GM18861 (cell line): ENCODE measurements around the gene SQSTM1.

Experiments
- ATAC-seq: cut with Tn5 transposase; IDR thresholded peaks from one replicate; pipeline ENCODE4 v1.9.1; 2021; ENCODE audit not compliant: unreplicated experiment

The SQSTM1 gene

DNA sequence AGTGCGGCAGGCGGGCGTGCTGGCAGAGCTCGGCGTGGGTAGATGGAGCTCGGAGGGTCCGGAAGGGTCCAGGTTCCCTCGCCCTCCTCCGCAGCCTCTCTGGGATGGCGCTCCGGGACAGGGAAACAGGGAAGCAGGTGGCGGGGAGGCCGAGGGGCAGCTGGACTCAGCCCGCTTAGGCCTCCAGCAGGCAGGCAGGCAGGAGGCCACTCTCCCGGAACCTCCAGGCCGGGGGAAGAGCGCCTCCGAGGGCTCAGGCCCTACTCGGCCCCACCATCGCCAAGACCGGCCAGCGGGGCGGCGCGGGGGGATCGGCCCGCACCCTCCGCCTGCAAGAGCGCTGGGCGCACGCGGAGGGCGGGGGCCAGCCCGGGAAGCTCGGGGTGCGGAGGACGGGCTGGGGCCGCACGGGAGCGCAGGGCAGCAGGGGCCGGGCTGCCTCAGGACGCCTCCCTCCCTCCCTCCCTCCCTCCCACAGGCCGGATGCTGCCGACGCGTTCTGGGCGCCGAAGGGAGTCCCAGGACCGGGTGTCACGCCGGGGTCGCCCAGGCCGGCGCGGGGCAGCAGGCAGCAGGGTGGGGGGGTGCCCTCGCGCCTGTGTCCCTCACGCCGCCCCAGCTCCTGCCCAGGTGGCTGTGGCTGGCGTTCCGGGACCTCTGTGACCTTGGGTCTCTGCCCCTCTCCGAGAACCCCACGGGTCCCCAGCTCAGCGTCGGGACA is 15.0 kb upstream of the SQSTM1 start:
- ATAC-seq, result no peak

DNA sequence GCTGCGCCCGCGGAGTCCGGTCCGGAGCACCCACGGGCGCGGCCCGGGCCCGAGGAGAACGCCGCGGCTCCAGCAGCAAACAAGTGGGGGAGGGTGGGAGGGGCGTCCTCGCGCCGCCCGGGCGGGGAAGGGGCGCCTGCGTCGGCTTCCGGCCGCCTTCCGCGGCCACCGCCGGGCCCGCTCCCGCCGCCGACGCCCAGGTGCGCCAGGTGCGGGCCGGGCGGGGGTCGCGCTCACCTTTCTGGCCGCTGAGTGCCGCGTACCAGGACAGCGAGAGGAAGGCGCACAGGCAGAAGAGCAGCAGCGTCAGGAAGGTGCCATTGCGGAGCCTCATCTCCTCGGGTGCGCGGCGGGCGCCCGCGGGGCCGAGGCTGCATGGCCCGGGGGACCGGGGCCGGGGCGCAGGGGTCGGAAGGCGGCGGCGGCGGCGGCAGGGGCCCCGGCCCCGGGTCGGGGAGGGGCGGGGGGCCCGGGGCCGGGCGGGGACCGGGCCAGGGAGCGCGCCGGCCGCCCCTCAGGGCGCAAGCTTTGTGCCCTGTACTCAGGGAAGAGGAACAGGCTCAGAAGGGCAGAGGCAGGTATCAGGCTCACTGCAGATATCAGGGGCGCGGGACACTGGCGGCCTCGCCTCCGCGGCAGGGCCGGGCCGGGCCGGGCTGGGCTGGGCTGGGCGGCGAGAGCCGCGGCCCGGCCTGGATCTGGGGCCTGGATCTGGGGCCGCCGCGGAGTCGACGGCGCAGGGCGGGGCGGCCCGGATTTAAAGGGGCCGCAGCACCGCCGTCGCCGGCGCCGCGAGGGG is 14.3 kb upstream of the SQSTM1 start, which contains the start of gene MGAT4B:
MGAT4B (minus strand) TSS at position 617 of the 799 bp plus-strand sequence; CDS start at position 334, 283 bp downstream.
- ATAC-seq, result no peak

- no peak for ATAC-seq
Observed at GRCh38 chr5:179812135-179812825, 8.4 kb upstream of the SQSTM1 start.

- ATAC-seq, result no peak
Observed at GRCh38 chr5:179812997-179813607, 7.6 kb upstream of the SQSTM1 start.

DNA sequence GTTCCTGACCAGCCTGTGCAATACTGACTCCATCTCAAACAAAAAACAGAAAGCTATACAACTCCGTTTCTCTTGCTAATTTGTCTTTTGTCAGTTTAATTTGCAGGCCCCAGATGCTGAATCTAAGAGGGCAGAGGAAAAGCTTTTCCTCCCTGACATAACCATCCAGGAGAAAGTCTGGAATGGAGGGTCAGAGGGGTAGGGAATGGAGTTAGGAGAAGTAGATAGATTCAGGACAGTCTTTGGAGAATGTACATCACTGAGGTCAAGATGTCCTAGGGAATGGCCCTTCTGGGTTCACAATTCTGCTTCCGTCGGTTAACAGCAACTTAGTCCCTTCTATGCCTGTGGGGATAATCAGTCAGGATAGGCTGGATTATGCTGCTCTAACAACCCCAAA is 6.6 kb upstream of the SQSTM1 start:
- ATAC-seq, result no peak

GRCh38 chr5:179815491-179816249 is 5.0 kb upstream of the SQSTM1 start:
- ATAC-seq, result no peak

DNA sequence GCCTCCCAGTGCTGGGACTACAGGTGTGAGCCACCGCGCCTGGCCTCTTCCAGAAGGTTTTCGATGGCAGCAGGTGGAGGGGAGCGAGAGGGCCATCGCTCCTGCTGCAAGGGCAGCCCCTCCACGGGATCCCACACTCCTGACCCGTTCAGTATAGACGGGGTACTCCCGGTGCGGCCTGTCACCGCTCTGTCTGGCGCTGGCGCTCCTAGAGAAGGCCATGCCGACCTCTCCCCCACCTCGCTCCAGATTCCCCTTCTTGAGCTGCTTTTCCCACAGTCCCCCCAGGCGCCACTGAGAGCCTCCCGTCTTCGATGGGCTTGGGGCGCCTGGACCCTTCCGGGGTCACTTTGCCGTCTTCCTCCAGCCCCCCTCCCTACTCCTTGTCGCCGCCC is 4.3 kb upstream of the SQSTM1 start:
- no peak for ATAC-seq

DNA sequence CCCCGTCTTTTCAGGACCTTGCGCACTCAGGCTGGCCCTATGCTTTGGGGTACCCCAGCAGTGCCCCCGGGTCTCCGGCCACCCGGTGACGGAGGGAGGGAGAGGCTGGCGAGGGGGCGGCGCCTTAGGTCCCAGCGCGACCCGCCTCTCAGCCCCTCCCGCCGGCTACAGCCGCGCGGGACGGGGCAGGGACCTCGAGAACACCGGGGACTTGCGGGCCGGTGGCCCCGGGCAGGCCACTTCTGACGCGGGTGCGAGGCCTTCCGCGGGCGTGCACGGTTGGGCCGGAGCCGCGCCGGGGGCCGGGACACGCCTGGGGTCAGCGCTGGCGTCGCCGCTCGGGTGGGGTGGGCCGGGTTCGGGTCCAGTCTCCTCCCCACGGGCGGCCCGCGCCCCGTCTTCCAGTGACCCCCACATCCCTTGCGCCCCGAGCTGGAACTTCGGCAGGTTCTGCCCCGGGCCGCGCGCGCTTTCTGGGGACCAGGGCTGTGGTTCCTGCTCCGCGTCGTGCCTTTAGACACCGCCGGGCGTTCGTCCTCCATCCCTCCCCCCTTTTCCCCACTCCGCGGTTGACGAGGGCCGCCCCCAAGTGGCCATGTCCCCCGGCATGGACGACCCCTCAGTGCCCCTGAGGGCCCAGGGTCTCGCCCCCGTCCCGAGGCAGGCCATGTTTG is 3.8 kb upstream of the SQSTM1 start:
- ATAC-seq, result no peak

GRCh38 chr5:179817470-179817840 is 3.2 kb upstream of the SQSTM1 start:
- no peak for ATAC-seq

- ATAC-seq, result no peak
Observed at GRCh38 chr5:179817890-179818745, 2.6 kb upstream of the SQSTM1 start.

- peak; percentile 56 for ATAC-seq
Observed at GRCh38 chr5:179818746-179819295, 1.9 kb upstream of the SQSTM1 start.

- ATAC-seq, result no peak
Observed at GRCh38 chr5:179819296-179820126, 1.2 kb upstream of the SQSTM1 start.

GRCh38 chr5:179820127-179820482 is 600 bp upstream of the SQSTM1 start:
- ATAC-seq, result no peak

DNA sequence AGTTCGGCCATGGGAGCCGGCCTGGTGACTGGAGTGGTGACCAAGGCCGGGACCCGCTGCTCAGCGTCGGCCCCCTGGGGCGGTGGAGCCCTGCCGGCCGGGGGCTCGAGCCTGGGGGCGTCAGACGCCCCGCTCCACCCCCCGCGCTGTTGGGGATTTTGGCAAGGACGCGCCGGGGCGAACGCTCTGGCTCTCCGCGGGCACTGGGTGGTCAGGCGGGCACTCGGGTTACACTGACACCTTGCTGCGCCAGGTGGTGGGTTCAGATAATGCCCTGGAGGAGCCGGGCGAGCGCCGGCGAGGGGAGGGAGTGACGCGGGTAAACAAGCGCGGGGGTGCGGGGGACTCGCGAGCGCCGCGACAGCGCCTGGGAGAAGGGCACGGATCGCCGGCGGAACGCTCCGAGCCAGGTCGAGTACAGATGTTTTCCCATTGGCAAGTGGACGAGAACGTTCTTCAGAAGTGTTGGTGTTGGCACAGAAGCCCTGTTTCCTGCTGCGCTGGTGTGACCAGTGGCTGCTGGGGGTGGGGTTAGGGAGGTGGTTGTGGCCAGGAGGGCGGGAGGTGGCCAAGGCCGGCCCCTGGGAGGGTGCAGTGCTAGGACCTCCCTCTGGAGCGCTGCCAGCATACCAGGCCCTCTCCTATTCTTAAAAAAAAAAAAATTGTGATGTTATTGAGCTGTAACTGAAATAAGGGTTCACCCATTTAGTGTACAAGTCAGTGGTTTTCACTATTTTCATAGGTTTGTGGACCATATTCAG is 773 bp downstream of the SQSTM1 start:
- peak; percentile 30 for ATAC-seq

GRCh38 chr5:179822059-179822432 is 1.3 kb downstream of the SQSTM1 start:
- ATAC-seq, result no peak

- ATAC-seq, result no peak
Observed at GRCh38 chr5:179822444-179822990, 1.8 kb downstream of the SQSTM1 start.
